GM11168 (cell line): ENCODE measurements around the gene CTDSP2.
"Not testable (repeated sequence)": the region's sequence is repeated elsewhere in the genome, so short reads cannot be mapped to it uniquely, and the experiment has no call there.

Source experiments
- in situ Hi-C: fragments of 300-500 bp; cut with MboI; formaldehyde crosslinking; loops from one replicate; pipeline ENCODE4 v1.12.0; 2022; ENCODE audit warnings: low sequenced_read_pairs; ENCODE audit not compliant: unreplicated experiment

CTDSP2 gene

GRCh38 chr12:57836442-57837375, 9.8 kb downstream of the CTDSP2 start:
- in situ Hi-C loops: no loop called here

- in situ Hi-C loops: no loop called here
Measured at GRCh38 chr12:57835366-57836288, 10.9 kb downstream of the CTDSP2 start.

- in situ Hi-C loops: loop anchor here (5.0 kb wide), 1 partner anchor 73 kb away; no protein-coding TSS in a partner anchor
Measured at GRCh38 chr12:57834086-57834876, 12.2 kb downstream of the CTDSP2 start.

- in situ Hi-C loops: loop anchor here (5.0 kb wide), 1 partner anchor 74 kb away; no protein-coding TSS in a partner anchor
Measured at GRCh38 chr12:57833672-57834071, 12.9 kb downstream of the CTDSP2 start.

GRCh38 chr12:57832966-57833365, 13.6 kb downstream of the CTDSP2 start:
- in situ Hi-C loops: loop anchor here (5.0 kb wide), 1 partner anchor 74 kb away; no protein-coding TSS in a partner anchor

- in situ Hi-C loops: loop anchor here (5.0 kb wide), 1 partner anchor 77 kb away; no protein-coding TSS in a partner anchor
Measured at GRCh38 chr12:57830393-57830792, 16.1 kb downstream of the CTDSP2 start.

- in situ Hi-C loops: no loop called here
Measured at GRCh38 chr12:57829025-57829777, 17.3 kb downstream of the CTDSP2 start.

- in situ Hi-C loops: no loop called here
Measured at GRCh38 chr12:57826966-57827365, 19.6 kb downstream of the CTDSP2 start.

- in situ Hi-C loops: no loop called here
Measured at GRCh38 chr12:57826400-57826799, 20.1 kb downstream of the CTDSP2 start.

- in situ Hi-C loops: no loop called here
Measured at GRCh38 chr12:57825451-57825850, 21.1 kb downstream of the CTDSP2 start.

GRCh38 chr12:57823908-57824640, 22.5 kb downstream of the CTDSP2 start:
- in situ Hi-C loops: no loop called here

GRCh38 chr12:57823131-57823907, 23.2 kb downstream of the CTDSP2 start:
- in situ Hi-C loops: no loop called here

- in situ Hi-C loops: no loop called here
Measured at GRCh38 chr12:57822392-57823130, 24.0 kb downstream of the CTDSP2 start.

GRCh38 chr12:57821474-57822214, 24.9 kb downstream of the CTDSP2 start:
- in situ Hi-C loops: no loop called here

- in situ Hi-C loops: not testable (repeated sequence)
Measured at GRCh38 chr12:57821015-57821414, 25.5 kb downstream of the CTDSP2 start.

- in situ Hi-C loops: not testable (repeated sequence)
Measured at GRCh38 chr12:57820119-57820518, 26.4 kb downstream of the CTDSP2 start.
